GM19240 (cell line): ENCODE data around the gene L3MBTL4.
"Not testable (repeated sequence)": the region's sequence is repeated elsewhere in the genome, so short reads cannot be mapped to it uniquely, and the experiment has no call there.

Experiments used
- DNase-seq: peaks from one replicate; pipeline ENCODE4 v3.0.0; 2011; ENCODE audit warnings: low spot score; ENCODE audit not compliant: insufficient read length

Gene L3MBTL4

DNA sequence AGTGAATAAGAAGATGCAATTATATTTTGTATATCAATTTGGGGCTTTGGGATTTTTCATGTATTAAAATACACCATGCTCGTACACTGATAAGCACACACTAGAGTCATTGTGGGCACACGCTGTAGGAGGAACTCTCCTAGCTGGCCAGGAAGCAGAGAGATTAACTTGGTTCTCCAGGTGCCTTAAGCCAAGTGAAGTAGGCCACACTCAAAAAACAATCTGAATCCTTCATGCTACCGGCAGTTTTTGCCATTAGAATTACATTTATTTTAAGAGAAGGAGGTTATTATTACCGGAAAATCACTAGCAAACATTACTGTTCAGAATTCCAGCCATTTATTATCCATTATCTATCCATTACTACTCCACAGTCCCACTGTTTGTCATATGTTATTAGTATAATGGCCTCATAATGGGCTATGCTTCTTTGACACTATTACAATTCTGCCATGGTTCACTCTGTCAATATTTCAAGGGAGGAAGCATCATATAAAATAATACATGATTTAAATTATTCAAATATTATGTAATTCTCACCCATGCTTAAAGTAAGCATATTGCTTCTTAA is 214.4 kb downstream of the L3MBTL4 start:
- DNase-seq, result no peak

DNA sequence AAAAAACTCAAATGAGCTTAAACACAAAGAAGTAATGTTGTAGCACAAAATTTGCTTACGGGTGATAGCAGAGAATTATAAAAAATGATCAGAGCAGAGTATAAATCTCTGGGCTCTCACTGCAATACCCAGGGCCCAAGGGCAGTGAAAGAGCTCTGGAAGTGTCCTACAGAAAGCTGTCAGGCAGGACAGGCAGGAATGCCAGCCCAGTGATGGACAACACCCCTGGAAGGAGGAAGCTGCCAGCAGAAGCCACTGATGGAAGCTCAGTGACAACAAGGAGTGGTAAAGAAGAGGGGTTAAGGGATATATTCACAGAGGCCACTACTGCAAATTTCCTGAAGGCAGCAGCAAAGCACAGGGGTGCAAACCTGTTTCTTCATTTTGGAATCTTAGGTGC is 214.9 kb downstream of the L3MBTL4 start:
- no peak for DNase-seq

DNA sequence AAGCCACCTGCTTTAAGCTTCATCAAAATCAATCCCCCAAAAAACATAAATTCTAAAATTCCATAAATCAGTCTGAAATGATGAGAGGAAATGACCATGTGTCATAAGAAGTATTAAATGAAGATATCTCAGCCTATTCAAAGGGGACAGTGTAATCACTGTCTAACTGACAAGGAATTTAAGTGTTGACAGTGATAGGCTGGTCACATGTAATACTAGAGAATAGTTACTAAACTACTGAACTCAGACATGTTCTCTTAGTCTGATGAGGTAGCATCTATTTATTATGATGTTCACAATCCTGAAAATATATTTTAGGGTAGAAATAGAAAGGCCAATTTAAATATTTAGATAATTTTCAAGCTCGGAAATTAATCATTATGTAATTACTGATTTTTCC is 216.1 kb downstream of the L3MBTL4 start:
- DNase-seq, result no peak

DNA sequence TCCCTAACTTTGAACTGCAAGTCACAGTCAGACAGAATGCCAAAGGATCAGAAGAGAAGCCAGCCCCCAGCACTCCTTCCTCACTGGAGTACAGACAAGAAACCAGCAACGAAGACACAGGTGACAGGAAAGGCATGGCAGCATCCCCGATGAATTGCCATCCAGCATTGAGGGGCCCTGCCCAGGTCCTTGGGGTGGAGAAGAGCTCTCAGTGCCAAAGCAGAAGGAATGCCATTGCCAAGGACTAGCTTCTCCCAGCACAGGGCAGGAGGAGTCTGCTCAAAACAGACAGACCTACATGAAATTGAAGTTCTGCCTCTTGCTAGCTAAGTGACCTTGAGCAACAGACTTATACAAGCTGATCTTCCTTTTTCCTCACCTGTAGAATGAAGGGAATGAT is 220.1 kb downstream of the L3MBTL4 start:
- no peak for DNase-seq

DNA sequence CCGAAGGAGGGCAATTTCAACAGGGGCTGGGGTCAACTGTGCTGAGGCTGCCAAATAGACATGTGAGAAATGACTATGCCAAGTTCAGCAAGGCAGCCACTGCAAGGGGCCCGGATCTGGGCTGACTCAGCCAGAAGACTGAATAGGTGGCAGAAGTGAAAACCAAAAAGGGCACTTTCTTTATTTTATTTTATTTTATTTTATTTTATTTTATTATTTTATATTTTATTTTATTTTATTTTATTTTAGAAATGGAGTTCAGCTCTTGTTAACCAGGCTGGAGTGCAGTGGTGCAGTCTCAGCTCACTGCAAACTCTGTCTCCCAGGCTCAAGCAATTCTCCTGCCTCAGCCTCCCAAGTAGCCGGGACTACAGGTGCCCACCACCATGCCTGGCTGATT is 228.9 kb downstream of the L3MBTL4 start:
- not testable (repeated sequence) for DNase-seq

DNA sequence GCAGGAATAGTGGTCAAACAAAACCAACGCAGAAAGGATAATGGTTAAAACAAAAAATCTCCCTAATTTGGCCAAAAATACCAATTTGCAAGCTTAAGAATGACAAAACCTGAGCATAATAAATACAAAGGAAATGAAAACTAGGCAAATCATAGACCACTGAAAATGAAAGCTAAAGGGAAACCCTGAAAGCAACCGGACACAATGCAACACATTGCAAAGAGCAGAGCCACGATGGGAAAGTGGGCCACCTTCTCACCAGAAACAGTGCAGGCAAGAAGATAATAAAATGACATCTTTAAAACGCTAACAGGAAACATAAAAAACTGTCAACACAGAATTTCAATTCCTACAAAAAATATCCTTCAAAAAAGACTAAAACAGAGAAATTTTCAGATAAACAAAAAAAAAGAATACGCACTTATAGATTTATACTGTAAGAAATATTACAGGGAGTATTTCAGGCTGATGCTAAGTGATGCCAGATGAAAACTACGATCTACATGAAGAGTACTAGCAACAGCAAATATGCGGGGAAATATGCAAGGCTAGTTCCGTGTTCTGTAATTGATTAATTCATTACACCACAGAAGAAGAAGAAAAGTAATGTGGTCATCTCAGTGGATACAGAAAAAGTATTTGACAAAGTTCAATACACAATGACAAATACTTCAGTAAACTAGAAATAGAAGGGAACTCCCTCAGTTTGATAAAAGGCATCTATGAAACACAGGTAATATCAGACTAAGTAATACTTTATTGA is 239.5 kb downstream of the L3MBTL4 start:
- DNase-seq, result no peak

DNA sequence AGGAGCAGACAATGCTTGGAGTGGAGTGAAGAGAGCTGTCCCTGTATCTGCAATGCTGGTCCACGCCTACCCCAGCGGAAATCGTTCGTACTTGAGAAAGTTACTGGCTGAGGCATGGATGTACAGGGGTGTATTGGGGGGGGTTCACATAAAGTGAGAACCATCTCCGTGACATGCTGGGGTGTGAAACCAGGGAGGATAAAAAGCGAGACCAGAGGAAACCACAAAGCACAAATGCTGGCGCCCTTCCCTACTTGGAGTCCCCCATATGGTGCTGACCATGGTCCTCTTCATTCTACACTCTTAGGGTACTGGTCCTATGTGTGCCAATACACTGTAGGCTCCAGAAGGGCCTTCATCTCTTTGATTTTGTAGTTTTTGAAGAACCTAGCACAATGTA is 244.1 kb downstream of the L3MBTL4 start:
- DNase-seq, result no peak

DNA sequence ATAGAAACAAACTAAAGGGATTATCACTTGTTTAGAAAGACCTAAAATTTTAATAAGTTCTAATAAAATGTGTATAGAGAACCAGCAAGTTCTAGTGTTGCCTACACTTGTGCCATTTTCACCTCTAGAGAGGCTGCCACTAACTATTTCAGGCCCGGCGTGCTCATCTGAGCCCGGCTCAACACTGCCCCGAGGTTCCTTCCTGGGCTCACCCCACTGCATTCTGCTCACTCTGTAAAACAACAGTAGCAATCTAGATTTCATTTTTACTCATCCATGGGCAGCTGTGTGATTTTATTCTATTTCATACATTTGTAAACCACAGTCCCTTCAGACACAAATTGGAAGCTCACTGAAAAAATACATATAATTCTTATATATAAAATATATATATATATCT is 253.2 kb downstream of the L3MBTL4 start:
- no peak for DNase-seq

DNA sequence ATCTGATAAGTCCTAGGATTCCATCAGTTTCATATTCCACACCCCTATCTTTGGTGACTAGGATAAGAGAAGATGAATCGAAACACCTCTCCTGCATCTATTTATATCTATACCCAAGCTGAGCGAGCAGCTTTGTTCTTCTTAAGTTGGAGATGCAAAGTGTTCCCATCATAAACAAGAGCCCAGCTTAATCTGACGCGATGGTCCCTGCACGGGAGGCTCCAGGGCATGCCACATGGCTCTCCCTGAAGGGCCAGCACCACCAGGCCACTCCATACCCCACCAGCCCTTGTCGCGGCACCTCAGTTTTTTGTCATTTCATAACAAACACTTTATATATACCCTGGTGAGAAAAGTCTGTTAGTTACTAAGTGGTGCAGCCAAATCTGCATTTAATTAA is 255.3 kb downstream of the L3MBTL4 start:
- no peak for DNase-seq

DNA sequence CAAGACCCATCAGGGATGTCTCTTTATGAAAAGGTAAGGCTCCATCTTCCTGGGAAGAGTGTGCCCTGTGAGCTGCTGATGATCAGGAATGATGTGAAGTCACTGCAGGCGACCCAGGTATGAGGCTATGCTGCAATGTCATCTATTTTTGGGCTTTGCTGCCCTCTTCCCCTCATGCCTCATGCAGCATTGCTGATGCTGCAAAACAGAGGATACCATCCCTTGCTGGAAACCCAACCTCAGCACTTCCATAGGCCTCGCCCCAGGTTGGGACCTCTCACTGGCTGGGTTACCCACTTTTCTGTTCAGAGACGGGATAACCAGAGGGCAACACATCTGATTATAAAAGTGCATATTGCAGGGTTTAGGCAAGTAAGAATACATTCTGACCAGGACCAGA is 255.8 kb downstream of the L3MBTL4 start:
- no peak for DNase-seq

DNA sequence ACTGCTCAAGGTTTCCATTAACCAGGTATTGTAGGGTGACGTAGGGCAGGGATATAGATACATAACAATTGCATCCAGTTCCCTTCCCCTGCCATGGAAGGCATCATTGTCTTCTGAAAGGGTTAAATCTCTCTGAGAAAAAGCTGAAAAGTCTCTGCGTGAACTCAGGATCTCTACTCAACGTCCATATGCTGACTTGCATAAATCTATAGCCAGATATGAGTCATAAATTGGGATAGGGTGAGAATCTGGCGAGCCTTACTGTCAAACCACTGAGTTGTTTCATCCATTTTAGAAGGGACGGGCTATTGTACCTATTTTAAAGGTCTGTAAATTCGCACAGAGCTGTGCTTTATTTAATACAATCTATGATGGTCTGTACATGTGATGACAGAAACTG is 258.3 kb downstream of the L3MBTL4 start:
- DNase-seq, result no peak

DNA sequence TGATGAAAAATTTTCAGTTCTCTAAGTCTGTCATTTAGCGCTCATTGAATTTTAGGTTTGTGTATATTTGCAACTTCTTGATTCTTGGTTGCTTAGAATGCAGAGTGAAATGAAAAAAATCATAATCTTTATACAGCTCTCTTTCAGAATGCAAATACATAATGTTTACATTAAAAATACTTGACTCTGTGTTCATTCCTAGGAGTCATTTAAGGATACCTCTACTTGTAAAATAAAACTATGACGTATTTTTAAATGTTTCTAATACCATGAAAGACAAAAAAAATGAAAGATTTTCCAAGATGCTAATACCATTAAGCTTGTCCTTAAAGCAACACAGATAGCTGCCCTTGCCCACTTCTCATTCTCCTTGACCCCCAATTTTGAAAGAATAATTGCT is 259.0 kb downstream of the L3MBTL4 start:
- DNase-seq, result no peak

DNA sequence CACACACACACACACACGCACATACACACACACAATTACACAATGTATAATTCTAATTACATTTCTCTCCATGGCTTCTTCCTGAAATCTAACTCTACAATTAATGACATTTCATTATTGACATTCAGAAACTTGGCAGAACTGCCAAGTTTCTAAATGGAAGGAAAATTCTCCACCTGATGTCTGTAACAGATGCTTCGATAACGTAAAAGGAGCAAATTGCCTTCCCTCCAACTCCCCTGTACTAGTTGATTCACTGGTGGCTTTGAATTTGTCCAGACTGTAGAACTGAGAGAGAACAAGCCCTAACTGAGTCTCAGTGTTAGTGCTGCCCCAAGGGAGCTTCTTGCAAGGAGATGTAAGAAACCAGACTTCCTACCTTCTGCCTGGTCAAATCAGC is 264.3 kb downstream of the L3MBTL4 start:
- no peak for DNase-seq

DNA sequence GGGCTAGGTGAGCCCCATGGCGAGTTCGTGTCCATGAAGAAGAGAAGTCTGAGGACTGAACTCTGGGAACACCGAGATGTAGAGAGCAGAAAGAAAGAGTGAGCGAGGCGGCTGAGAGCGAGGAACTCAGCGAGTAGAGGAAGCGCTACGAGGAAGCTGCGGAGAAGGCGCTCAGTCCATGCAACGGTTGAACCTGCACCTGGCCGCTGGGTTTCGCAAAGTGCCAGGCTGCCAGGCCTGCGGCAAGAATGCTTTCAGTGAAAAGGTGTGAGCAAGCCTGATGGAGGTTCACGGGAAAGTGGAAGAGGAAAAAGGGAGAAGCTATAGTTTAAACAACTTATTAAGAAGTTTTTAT is 268.4 kb downstream of the L3MBTL4 start:
- DNase-seq, result no peak

DNA sequence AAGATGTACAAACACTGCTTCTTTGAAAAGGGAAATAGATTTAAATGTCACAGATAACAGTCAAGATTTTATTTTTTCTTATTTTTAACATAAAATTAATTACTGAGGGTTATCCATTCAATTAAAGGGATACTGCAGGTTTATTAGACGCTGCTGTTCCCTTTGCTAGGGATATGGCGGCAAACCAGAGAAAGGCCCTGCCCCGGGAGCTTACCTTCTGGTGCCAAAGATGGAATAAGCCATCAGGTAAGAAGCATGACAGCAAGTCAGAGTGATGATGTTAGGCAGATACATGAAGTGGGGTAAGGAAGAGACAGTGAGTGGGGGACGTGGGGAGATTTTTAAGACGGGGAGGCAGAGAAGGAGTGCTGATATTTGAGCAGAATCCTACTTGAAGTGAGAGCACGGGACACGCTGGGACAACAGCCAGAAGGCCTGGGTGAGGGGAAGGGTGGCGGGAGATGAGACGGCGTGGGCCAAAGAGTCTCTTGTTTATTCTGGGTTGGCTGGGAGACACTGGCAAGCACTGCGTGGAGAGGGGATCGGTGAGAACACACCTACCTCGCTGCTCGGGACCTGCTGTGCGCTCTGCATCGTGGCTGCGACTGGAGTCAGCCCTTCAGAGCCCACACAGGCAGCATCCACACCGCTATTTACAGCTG is 268.9 kb downstream of the L3MBTL4 start:
- no peak for DNase-seq

DNA sequence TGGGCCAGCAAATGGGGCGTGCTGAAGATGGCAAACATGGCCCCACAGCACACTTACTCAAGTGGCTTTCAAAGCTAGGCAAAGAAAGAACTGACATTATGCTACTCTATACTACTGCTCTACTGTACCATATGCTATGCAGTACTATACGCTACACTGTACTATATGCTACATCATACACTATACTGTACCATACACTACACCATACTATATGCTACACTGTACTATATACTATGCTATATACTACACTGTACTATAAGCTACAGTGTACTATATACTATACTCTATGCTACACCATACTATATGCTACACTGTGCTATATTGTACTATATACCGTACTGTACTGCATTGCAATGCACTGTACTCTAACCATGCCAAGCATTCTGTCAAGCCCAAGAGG is 275.7 kb downstream of the L3MBTL4 start:
- no peak for DNase-seq

DNA sequence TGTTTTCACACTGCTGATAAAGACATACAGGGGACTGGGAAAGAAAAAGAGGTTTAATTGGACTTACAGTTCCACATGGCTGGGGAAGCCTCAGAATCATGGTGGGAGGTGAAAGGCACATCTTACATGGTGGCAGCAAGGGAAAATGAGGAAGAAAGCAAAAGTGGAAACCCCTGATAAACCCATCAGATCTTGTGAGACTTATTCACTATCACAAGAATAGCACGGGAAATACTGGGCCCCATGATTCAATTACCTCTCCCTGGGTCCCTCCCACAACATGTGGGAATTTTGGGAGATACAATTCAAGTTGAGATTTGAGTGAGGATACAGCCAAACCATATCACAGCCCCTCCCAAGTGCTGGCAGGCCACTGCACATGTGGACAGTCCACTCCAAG is 278.8 kb downstream of the L3MBTL4 start:
- DNase-seq, result not testable (repeated sequence)

DNA sequence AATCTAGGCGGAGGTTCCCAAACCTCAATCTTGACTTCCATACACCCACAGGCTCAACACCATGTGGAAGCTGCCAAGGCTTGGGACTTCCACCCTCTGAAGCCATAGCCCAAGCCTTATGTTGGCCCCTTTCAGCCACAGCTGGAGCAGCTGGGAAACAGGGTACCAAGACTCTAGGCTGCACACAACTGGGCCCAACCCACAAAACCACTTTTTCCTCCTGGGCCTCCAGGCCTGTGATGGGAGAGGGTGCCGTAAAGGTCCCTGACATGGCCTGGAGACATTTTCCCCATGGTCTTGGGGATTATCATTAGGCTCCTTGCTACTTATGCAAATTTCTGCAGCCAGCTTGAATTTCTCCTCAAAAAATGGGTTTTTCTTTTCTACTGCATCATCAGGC is 279.7 kb downstream of the L3MBTL4 start:
- not testable (repeated sequence) for DNase-seq

DNA sequence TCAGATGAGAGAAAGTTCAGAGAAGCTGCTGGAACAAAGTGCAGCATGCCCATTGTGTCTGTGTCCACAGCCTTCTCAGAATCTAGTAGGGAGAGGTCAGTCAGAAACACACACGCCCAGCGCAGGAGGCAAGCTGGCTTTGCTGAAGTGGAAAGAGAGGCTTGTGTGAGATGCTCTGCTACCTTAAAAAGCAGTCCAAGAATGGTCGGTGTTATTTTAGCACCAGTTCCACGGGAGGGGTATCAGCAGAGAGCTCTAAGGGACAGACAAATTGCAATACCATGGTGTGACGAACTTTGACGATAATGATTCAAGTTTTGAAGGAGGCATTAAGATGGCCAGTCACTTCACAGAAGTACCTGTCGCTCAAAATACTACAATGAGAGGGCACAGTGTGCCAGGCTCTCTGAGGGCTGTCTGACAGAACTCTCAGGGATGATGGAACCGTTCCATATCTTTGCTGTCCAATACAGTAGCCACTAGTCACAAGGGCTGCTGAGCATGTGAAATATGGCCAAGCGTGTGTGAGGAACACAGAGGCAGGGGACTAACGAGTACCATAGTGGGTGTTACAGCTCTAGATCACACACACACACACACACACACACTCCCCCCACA is 281.9 kb downstream of the L3MBTL4 start:
- no peak for DNase-seq

DNA sequence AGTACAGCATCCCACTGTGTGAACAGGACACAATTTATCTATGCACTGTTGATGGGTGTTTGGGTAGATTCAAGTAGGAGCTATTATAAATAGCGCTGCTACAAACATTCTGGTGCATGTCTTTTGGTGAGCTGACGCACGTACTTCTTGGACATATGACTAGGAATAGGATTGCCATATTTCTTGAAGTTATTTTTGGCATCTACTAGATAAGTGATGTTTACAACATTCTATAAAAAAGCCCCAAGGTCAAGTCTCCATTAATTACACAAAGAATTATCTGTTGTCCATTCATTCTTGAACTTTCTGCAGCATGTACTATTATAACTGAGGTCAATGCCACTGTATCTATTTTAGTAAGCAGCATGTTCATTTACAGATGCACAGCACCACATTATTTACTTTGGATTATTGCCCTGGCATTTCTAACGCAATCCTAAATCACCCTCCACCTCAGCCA is 293.9 kb downstream of the L3MBTL4 start:
- DNase-seq, result no peak

DNA sequence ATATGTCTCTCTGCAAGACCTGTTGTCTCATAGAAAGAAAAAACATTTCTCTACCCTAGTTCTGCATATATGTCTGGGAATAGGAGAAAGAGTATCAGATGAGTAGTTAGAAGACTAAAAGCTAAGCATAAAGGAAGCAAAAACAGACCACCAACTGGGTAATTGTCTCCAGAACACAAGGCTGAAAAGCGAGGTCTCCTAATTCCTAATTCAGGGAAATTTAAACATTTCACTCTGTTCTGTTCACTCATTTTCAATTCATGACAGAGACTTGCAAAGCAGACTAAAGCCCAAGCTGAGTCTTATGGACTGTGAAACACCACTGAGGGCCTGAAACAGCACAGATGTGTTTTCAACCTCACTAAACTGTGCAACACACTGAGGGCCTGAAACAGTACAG is 294.9 kb downstream of the L3MBTL4 start:
- DNase-seq, result no peak

DNA sequence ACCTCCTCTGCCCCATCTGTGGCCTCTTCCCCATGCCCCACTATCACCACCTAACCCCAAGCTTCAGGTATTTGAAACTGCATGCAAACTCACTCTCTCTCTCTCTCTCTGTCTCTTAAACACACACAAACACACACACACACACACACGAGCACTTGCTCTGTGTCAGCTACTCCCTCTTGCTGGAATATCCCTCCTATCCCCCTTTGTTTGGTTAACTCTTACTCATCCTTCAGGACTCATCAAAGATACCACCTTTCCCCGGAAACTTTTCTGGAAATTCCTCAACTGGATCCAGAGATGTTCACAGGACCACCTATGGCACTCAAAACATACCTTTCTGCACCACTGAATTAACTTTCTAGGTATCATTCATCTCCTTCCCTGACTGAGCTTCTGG is 296.6 kb downstream of the L3MBTL4 start:
- DNase-seq, result no peak
